Lower leg skin (tissue), 3 donors: ENCODE measurements around the gene OCLN.

Experiments used
- CTCF ChIP-seq, 3 donors: fragments of 450-650 bp; IDR thresholded peaks; one replicate each; pipeline ENCODE4 v1.5.1; 2016; ENCODE audit warnings: antibody characterized with exemption in 3 of 3, mild to moderate bottlenecking in 3 of 3, moderate library complexity in 2 of 3
- POLR2A ChIP-seq, 2 donors: fragments of 450-650 bp; IDR thresholded peaks; one replicate each; pipeline ENCODE4 v1.6.1; 2016 to 2017; ENCODE audit warnings: antibody characterized with exemption in 2 of 2, mild to moderate bottlenecking in 1 of 2, moderate library complexity in 1 of 2

DNA sequence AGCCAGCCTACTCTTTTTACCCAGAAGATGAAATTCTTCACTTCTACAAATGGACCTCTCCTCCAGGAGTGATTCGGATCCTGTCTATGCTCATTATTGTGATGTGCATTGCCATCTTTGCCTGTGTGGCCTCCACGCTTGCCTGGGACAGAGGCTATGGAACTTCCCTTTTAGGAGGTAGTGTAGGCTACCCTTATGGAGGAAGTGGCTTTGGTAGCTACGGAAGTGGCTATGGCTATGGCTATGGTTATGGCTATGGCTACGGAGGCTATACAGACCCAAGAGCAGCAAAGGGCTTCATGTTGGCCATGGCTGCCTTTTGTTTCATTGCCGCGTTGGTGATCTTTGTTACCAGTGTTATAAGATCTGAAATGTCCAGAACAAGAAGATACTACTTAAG is 16.6 kb downstream of the OCLN start:
- TF ChIP-seq CTCF (IDR thresholded peaks at IDR 0.05) (no peak), POLR2A (IDR thresholded peaks at IDR 0.05) (no peak)
